C4-2B (cell line): ENCODE measurements around the gene AOAH.

Source experiments
- CTCF ChIP-seq: fragments of 450-650 bp; conservative IDR thresholded peaks from 2 replicates; pipeline ENCODE4 v1.5.1; 2017; ENCODE audit warnings: mild to moderate bottlenecking
- ZFX ChIP-seq: fragments of 450-650 bp; IDR thresholded peaks from 2 replicates; pipeline ENCODE4 v1.6.1; 2017

- TF ChIP-seq CTCF (no peak), ZFX (no peak)
Measured at GRCh38 chr7:36526863-36527548, 197.3 kb downstream of the AOAH start.
